ENCODE data around the gene YDJC. TPM values are rescaled to one million over a fixed set of nuclear protein-coding genes. Genes with fewer than 3 reads are reported as not detected.

YDJC gene
- total and polyA plus RNA-seq, 8 donors: 11.2 to 25.1 (median 14.4) TPM

GRCh38 chr22:21666786-21667185 lies 37.0 kb upstream of the YDJC start:
- peak overlapping the region; percentile 41 to 74 (median 66) for H3K4me3 ChIP-seq
- H3K4me1 ChIP-seq: peaks cover 0 to 7% (median 0%) of the 10 kb centered on the region in 3 donors
- WGBS, 2 donors: 31 to 37% methylated on average over 16 of the region's 16 CpGs
- peak overlapping the region; percentile 84 to 92 (median 87) for H3K27ac ChIP-seq
- intact Hi-C loops (cut with DNase I): no loop called here
- ATAC-seq: peak in 1 of 4 donors; percentile 5
- DNase-seq: no peak
- no peaks in the 10 kb centered on the region for H3K27me3 ChIP-seq
- TF ChIP-seq, protein P1, sequence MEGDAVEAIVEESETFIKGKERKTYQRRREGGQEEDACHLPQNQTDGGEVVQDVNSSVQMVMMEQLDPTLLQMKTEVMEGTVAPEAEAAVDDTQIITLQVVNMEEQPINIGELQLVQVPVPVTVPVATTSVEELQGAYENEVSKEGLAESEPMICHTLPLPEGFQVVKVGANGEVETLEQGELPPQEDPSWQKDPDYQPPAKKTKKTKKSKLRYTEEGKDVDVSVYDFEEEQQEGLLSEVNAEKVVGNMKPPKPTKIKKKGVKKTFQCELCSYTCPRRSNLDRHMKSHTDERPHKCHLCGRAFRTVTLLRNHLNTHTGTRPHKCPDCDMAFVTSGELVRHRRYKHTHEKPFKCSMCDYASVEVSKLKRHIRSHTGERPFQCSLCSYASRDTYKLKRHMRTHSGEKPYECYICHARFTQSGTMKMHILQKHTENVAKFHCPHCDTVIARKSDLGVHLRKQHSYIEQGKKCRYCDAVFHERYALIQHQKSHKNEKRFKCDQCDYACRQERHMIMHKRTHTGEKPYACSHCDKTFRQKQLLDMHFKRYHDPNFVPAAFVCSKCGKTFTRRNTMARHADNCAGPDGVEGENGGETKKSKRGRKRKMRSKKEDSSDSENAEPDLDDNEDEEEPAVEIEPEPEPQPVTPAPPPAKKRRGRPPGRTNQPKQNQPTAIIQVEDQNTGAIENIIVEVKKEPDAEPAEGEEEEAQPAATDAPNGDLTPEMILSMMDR (IDR thresholded peaks at IDR 0.05): no peak
- peaks cover 0 to 15% (median 9%) of the 10 kb centered on the region in 3 donors for H3K36me3 ChIP-seq
- no peaks in the 10 kb centered on the region for H3K9me3 ChIP-seq
- no peak for FAIRE-seq

- H3K9me3 ChIP-seq: no peaks in the 10 kb centered on the region
- H3K4me3 ChIP-seq: peak overlapping the region; percentile 41 to 74 (median 66)
- intact Hi-C loops (cut with DNase I): no loop called here
- no peaks in the 10 kb centered on the region for H3K27me3 ChIP-seq
- H3K36me3 ChIP-seq: no peaks in the 10 kb centered on the region
- no peak for ATAC-seq
- 68 to 72% methylated on average over 25 to 26 of the region's 26 CpGs for WGBS, 2 donors
- H3K27ac ChIP-seq: peak overlapping the region; percentile 84 to 92 (median 87)
- H3K4me1 ChIP-seq: peaks cover 0 to 7% (median 0%) of the 10 kb centered on the region in 3 donors
- DNase-seq: no peak
- TF ChIP-seq, protein P1 (IDR thresholded peaks at IDR 0.05): no peak
- FAIRE-seq: no peak
Observed at GRCh38 chr22:21665047-21665851, 35.4 kb upstream of the YDJC start.

- no peak for ATAC-seq
- Histone ChIP-seq H3K9me3 (no peaks in the 10 kb centered on the region), H3K36me3 (no peaks in the 10 kb centered on the region), H3K27me3 (no peaks in the 10 kb centered on the region), H3K27ac (no peak overlapping the region), H3K4me1 (peaks cover 0 to 4% (median 0%) of the 10 kb centered on the region in 3 donors), H3K4me3 (no peak overlapping the region)
- intact Hi-C loops (cut with DNase I): no loop called here
- TF ChIP-seq, protein P1 (IDR thresholded peaks at IDR 0.05): no peak
- no peak for FAIRE-seq
- DNase-seq: no peak
- 86 to 98% methylated on average over 2 of the region's 2 CpGs for WGBS, 2 donors
Observed at GRCh38 chr22:21663738-21664137, 33.9 kb upstream of the YDJC start.

DNA sequence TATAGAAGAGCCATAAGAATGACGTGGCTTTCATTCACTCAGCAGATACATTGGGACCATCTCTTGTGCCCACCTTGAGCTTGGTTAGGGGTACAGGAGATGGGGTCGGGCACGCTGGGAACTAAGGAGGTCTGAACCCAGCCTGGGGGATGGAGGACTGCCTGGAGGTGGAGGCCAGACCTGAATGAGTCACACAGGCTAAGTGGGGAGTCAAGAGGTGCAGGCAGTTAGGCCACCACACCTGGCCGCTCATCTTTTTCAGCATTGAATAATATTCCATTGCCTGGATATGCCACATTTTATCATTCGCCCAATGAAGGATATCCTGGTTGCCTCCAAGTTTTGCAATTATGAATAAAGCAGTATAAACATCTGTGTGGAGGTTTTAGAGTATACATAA lies 32.2 kb upstream of the YDJC start:
- WGBS, 2 donors: 89 to 96% methylated on average over 5 of the region's 5 CpGs
- no peaks in the 10 kb centered on the region for H3K4me1 ChIP-seq
- DNase-seq (no peak), ATAC-seq (no peak), FAIRE-seq (no peak)
- no peak overlapping the region for H3K27ac ChIP-seq
- intact Hi-C loops (cut with DNase I): no loop called here
- TF ChIP-seq, protein P1 (IDR thresholded peaks at IDR 0.05): no peak
- no peaks in the 10 kb centered on the region for H3K36me3 ChIP-seq
- no peaks in the 10 kb centered on the region for H3K27me3 ChIP-seq
- no peaks in the 10 kb centered on the region for H3K9me3 ChIP-seq
- no peak overlapping the region for H3K4me3 ChIP-seq

GRCh38 chr22:21660904-21661303 lies 31.1 kb upstream of the YDJC start:
- Histone ChIP-seq H3K9me3 (no peaks in the 10 kb centered on the region), H3K4me1 (no peaks in the 10 kb centered on the region), H3K27me3 (no peaks in the 10 kb centered on the region), H3K4me3 (no peak overlapping the region), H3K27ac (no peak overlapping the region), H3K36me3 (no peaks in the 10 kb centered on the region)
- ATAC-seq (no peak), FAIRE-seq (no peak), DNase-seq (no peak)
- intact Hi-C loops (cut with DNase I): no loop called here
- 68 to 71% methylated on average over 6 to 7 of the region's 7 CpGs for WGBS, 2 donors
- TF ChIP-seq, protein P1 (IDR thresholded peaks at IDR 0.05): no peak
